IPS-18c (cell line): ENCODE measurements around the gene DEK.
"Not testable (repeated sequence)": the region's sequence is repeated elsewhere in the genome, so short reads cannot be mapped to it uniquely, and the experiment has no call there.

ENCODE experiments used
- H3K4me3 ChIP-seq: 2 replicates; pipeline ENCODE4 v1.7.0; 2013; ENCODE audit warnings: low read depth, mild to moderate bottlenecking, low read length, moderate library complexity; ENCODE audit not compliant: insufficient read depth
- H3K9me3 ChIP-seq: one replicate; pipeline ENCODE4 v1.6.1; 2013; ENCODE audit warnings: mild to moderate bottlenecking, low read length, moderate library complexity; ENCODE audit not compliant: control insufficient read depth, insufficient read depth

Gene DEK

GRCh38 chr6:18245642-18246041 is 18.7 kb downstream of the DEK start:
- no peak overlapping the region for H3K4me3 ChIP-seq
- no peaks in the 10 kb centered on the region for H3K9me3 ChIP-seq

DNA sequence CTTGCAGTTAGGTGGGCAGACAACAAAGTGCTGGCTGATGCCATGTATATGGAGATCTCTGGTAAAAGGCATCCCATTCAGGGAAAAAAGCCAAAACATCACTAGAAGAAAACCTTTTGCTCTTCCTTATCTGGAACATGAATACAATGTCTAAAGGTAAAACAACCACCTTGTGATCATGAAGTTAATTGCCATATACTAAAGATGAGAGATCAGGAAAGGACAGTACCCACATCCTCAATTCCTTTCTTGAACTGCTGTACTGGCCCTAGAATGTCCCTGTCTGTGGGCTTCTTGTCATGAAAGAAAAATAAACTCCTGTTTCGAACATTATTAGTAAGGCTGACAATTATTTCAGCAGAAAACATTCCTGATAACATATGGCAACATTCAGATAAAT is 19.3 kb downstream of the DEK start:
- H3K9me3 ChIP-seq: no peaks in the 10 kb centered on the region

GRCh38 chr6:18244251-18244650 is 20.1 kb downstream of the DEK start:
- no peak overlapping the region for H3K4me3 ChIP-seq
- H3K9me3 ChIP-seq: no peaks in the 10 kb centered on the region

More for the DNA sequence above, 19.3 kb downstream of the DEK start:
- no peak overlapping the region for H3K4me3 ChIP-seq

DNA sequence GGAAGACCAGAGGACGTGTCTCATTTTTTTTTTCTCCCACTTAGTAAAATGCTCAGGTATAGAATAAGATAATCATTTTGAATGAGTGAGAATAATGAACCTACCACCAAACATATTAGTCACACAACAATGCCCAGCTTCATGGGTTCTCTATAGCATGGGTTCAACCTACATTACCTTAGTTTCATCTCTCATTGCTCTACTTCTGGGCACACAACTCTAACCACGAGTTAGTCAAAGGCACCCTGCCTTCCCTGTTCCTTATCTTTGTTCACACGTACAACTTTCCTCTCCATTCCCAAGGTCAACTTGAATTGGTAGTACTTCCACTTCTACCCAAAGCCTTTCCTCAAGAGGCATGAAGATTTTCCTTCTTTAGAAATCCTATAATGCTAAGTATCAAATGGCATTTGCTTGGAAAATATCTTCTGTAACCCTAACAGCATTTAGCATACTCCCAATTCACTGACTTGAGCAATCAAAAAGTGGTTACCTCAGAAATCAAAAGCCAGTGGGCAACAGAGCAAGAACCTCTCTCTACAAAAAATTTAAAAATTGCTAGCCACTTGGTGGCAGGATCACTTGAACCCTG is 20.9 kb downstream of the DEK start:
- Histone ChIP-seq H3K9me3 (no peaks in the 10 kb centered on the region), H3K4me3 (no peak overlapping the region)

DNA sequence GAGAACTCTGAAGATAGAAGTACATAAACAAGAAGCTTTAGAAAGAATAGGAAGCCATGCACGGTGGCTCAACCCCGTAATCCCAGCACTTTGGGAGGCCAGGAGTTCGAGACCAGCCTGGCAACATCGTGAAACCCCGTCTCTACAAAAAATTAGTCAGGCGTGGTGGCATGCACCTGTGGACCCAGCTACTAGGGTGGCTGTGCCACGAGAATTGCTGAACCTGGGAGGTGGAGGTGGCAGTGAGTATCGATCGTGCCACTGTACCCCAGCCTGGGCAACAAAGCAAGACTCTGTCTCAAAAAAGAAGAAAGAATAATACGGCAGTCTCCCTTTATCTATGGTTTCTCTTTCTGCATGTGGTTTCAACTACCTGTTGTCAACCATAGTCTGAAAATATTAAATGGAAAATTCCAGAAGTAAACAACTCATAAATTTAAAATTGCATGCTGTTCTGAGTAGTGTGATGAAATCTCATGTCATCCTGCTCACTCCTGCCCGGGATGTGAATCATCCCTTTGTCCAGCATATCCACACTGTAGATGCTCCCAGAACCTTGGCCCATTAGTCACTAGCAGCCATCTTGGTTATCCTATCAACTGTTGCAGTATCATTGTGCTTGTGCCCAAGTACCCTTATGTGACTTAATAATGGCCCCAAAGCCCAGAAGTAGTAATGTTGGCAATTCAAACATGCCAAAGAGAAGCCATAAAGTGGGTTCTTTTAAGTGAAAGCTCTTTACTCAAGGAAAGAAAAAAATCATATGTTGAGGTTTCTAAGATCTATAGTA is 22.1 kb downstream of the DEK start:
- no peaks in the 10 kb centered on the region for H3K9me3 ChIP-seq
- no peak overlapping the region for H3K4me3 ChIP-seq

- Histone ChIP-seq H3K9me3 (no peaks in the 10 kb centered on the region), H3K4me3 (no peak overlapping the region)
Measured at GRCh38 chr6:18241208-18242038, 22.9 kb downstream of the DEK start.

GRCh38 chr6:18240230-18240629 is 24.1 kb downstream of the DEK start:
- H3K9me3 ChIP-seq: no peaks in the 10 kb centered on the region
- H3K4me3 ChIP-seq: no peak overlapping the region

DNA sequence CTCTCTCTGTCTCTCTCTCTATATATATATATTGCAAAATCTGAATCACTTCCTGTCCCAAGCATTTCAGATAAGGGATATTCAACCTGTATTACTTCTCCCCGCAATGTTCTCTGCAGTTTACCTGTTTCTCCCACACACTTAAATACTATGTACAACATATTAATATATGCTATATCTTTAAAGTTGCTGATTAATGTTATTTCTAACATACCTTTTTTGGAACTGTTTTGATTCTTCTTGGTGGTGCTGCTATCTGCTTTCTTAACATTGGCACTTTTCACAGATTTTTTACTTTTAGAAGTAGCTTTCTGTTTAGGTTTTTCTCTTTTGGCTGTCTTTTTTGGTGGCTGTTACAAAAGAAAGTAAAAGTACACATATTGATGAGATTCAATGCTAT is 27.2 kb downstream of the DEK start:
- Histone ChIP-seq H3K9me3 (no peaks in the 10 kb centered on the region), H3K4me3 (no peak overlapping the region)

DNA sequence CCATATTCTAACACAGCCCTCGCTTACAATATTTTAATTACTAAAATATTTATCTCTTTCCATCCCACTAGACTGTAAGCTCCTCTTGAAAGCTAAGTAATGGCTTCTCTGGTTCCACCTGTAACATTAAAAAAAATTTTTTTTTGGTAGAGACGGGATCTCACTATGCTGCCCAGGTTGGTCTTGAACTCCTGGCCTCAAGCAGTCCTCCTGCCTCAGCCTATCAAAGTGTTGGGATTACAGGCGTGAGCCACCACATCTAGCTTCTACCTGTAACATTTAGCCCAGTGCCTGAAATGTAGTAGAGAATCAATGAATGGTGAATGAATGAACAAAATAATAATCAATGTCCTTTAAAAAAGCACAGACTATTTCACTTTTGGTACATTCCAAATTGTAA is 28.8 kb downstream of the DEK start:
- Histone ChIP-seq H3K4me3 (no peak overlapping the region), H3K9me3 (no peaks in the 10 kb centered on the region)

DNA sequence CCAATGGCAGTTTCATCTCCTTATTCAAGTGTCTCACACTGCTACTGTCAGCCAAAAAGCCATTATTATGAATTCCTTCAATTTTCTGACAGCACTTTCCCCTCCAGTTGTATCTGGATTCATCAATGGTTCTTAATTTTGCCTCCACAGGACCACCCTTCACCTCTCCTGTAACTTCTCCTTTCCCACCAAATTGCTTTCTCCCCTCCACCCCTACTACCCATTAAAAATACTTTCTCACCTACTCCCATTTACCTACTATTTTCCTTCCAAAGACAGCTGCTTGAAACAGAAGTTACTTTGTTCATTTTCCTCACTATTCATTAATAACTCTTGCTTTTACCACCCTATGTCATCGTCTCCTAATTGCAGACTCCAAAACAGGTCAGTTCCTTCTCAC is 29.8 kb downstream of the DEK start:
- H3K4me3 ChIP-seq: no peak overlapping the region
- H3K9me3 ChIP-seq: no peaks in the 10 kb centered on the region

DNA sequence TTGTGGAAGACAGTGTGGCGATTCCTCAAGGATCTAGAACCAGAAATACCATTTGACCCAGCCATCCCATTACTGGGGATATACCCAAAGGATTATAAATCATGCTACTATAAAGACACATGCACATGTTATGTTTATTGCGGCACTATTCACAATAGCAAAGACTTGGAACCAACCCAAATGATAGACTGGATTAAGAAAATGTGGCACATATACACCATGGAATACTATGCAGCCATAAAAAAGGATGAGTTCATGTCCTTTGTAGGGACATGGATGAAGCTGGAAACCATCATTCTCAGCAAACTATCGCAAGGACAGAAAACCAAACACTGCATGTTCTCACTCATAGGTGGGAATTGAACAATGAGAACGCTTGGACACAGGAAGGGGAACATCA is 30.6 kb downstream of the DEK start:
- not testable (repeated sequence) for H3K4me3 ChIP-seq, H3K9me3 ChIP-seq

- peaks cover 12% of the 10 kb centered on the region for H3K9me3 ChIP-seq
- H3K4me3 ChIP-seq: not testable (repeated sequence)
Measured at GRCh38 chr6:18231856-18232255, 32.5 kb downstream of the DEK start.

GRCh38 chr6:18228590-18228989 is 35.7 kb downstream of the DEK start:
- H3K9me3 ChIP-seq: peaks cover 12% of the 10 kb centered on the region
- H3K4me3 ChIP-seq: not testable (repeated sequence)

DNA sequence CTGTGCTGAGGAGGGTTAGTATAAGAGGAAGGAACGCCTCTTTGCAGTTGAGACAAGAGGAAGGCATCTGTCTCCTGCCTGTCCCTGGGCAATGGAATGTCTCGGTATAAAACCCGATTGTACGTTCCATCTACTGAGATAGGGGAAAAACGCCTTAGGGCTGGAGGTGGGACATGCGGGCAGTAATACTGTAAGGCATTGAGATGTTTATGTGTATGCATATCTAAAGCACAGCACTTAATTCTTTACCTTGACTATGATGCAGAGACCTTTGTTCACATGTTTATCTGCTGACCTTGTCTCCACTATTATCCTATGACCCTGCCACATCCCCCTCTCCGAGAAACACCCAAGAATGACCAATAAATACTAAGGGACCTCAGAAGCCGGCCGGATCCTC is 37.2 kb downstream of the DEK start:
- H3K4me3 ChIP-seq: not testable (repeated sequence)
- H3K9me3 ChIP-seq: peaks cover 12% of the 10 kb centered on the region

DNA sequence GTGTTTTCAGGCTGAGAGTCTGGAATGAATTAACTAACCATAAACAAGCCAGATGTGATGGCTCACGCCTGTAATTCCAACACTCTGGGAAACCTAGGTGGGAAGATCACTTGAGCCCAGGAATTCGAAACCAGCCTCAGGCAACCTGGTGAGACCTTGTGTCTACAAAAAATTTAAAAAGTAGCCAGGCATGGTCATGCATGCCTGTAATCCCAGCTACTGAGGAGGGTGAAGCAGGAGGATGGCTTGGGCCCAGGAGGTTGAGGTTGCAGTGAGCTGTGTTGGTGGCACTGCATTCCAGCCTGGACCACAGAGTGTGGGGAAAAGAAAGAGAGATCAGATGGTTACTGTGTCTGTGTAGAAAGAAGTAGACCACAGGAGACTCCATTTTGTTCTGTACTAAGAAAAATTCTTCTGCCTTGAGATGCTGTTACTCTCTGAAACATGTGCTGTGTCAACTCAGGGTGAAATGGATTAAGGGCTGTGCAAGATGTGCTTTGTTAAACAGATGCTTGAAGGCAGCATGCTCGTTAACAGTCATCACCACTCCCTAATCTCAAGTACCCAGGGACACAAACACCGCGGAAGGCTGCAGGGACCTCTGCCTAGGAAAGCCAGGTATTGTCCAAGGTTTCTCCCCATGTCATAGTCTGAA is 37.8 kb downstream of the DEK start:
- peaks cover 12% of the 10 kb centered on the region for H3K9me3 ChIP-seq
- not testable (repeated sequence) for H3K4me3 ChIP-seq

DNA sequence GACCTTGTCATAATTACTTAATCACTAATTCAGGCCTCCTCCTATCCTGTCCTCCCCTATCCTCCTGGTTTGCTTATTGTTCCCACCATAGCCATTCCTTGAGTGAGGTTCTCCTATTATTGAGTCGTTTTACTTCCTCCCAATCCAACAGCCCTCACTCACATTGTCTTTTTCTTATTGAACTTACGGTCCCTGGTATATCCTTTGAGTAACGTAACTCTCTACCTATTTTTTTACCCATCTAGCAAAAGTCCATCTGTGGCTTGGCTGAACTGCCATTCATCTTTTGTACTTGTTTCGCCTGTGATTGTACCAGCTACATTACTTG is 43.1 kb downstream of the DEK start:
- no peak overlapping the region for H3K4me3 ChIP-seq

DNA sequence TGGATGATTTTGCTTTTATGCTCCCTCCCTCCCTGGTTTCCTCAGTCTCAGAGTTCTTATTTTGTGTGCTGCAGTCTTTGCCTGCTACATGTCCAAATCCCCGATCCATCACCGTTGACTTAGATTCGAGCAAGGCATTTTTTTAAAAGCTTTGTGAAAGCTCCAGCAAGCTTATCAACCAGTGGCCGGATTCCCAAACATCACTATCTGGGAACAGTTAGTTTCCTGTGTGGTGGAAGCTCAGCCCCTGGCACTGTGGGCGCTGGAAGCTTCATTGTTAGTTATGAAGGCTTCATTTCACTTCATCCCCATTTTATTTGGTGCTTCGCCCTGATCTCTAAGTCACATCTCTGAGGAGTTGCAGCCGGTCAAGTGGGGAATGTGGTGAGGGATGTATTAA is 44.7 kb downstream of the DEK start:
- no peak overlapping the region for H3K4me3 ChIP-seq
- H3K9me3 ChIP-seq: no peaks in the 10 kb centered on the region

More for the DNA sequence above, 43.1 kb downstream of the DEK start:
- H3K9me3 ChIP-seq: no peaks in the 10 kb centered on the region

DNA sequence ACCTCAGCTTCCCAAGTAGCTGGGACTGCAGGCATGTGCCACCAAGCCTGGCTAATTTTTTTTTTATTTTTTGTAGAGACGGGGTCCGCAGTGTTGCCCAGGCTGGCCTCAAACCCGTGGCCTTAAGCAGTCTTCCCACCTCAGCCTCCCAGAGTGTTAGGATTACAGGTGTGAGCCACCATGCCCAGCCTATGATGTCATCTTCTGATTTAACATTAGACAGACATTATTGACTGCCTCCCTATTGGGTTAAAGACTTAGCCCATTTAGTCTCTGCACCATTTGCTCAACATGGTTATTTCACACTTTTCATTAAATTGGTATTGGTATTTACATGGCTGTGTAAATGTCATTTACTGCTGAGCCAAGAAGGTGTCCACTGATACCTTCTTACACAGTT is 46.1 kb downstream of the DEK start:
- H3K9me3 ChIP-seq: no peaks in the 10 kb centered on the region
- H3K4me3 ChIP-seq: no peak overlapping the region
